Endothelial cell of umbilical vein (primary cell): ENCODE measurements around the gene NRG3. TPM values are rescaled to one million over a fixed set of nuclear protein-coding genes. Genes with fewer than 3 reads are reported as not detected.

Experiments
- BruUV-seq: library from RNA; stranded (reverse); fragments of 400-500 nt; replicated peaks from 2 replicates; lab custom pipeline; 2021; lab: Mats Ljungman, UMichigan
- CTCF ChIA-PET: fragments of 300-600, 350-600 bp; sonication (Branson Sonifier 250); formaldehyde crosslinking; loops from one replicate; lab custom pipeline; 2021; ENCODE audit warnings: antibody characterized with exemption, inconsistent platforms; lab: Charles Lee
- POLR2A ChIA-PET: fragments of 300-600, 350-600 bp; sonication (Branson Sonifier 250); formaldehyde crosslinking; loops from one replicate; lab custom pipeline; 2021; ENCODE audit warnings: antibody characterized with exemption, inconsistent platforms; lab: Charles Lee
- DNase-seq: peaks from one replicate; pipeline ENCODE4 v3.0.0-alpha.2; 2011; ENCODE audit warnings: low read depth, low spot score
- FAIRE-seq: peaks from 2 replicates; lab custom pipeline; 2011; peaks lifted over from hg19 to GRCh38; lab: Jason Lieb, UNC
- H2AFZ ChIP-seq: 2 replicates; pipeline ENCODE4 v1.6.0; 2012; ENCODE audit warnings: low read depth, low read length, control low read depth, inconsistent platforms
- H3K27ac ChIP-seq: 2 replicates; pipeline ENCODE4 v1.5.1; 2011; ENCODE audit warnings: low read depth, mild to moderate bottlenecking, control low read depth, low read length, moderate library complexity; ENCODE audit not compliant: insufficient read depth
- H3K27me3 ChIP-seq, 2 experiments: 2 replicates each; pipeline versions ENCODE4 v1.6.0 to v1.6.1; 2011; ENCODE audit warnings: low read length in 2 of 2, mixed read lengths in 1 of 2; ENCODE audit not compliant: control insufficient read depth in 2 of 2, insufficient read depth in 2 of 2
- H3K36me3 ChIP-seq, 2 experiments: 2 replicates in 1 of 2; 3 replicates in 1 of 2; pipeline ENCODE4 v1.5.1; 2011; ENCODE audit warnings: low read length in 2 of 2, mild to moderate bottlenecking in 1 of 2, moderate library complexity in 1 of 2; ENCODE audit not compliant: control insufficient read depth in 2 of 2, insufficient read depth in 2 of 2; ENCODE audit errors: extremely low read depth in 1 of 2
- H3K4me1 ChIP-seq: 3 replicates; pipeline ENCODE4 v1.5.1; 2011; ENCODE audit warnings: mild to moderate bottlenecking, low read length; ENCODE audit not compliant: control insufficient read depth, insufficient read depth; ENCODE audit errors: extremely low read depth
- H3K4me2 ChIP-seq: 2 replicates; pipeline ENCODE4 v1.6.1; 2011; ENCODE audit warnings: low read length, control low read depth, mixed read lengths; ENCODE audit not compliant: insufficient read depth
- H3K4me3 ChIP-seq, 3 experiments: fragments of 200-600 bp in 1 of 3; sonication (generic), shearing (Covaris generic) in 1 of 3; replicated peaks in 1 of 3; 2 replicates each; pipeline ENCODE4 v1.5.1; 2011 to 2016; ENCODE audit warnings: control low read depth in 3 of 3, low read length in 3 of 3, mild to moderate bottlenecking in 2 of 3, inconsistent platforms in 1 of 3, low read depth in 1 of 3, moderate library complexity in 1 of 3; ENCODE audit not compliant: insufficient read depth in 1 of 3
- H3K79me2 ChIP-seq: 2 replicates; pipeline ENCODE4 v1.6.0; 2012; ENCODE audit warnings: low read length, inconsistent platforms; ENCODE audit not compliant: control insufficient read depth, insufficient read depth
- H3K9ac ChIP-seq: replicated peaks from 2 replicates; pipeline ENCODE3; 2011; ENCODE audit warnings: low read length, control low read depth; ENCODE audit not compliant: insufficient read depth; ENCODE audit errors: extremely low read depth
- H3K9me1 ChIP-seq: replicated peaks from 3 replicates; pipeline ENCODE4 v1.6.0; 2011; ENCODE audit warnings: mild to moderate bottlenecking, low read length; ENCODE audit not compliant: control insufficient read depth, insufficient read depth; ENCODE audit errors: extremely low read depth
- H3K9me3 ChIP-seq: replicated peaks from 2 replicates; pipeline ENCODE4 v1.5.1; 2012; ENCODE audit warnings: low read length, inconsistent platforms; ENCODE audit not compliant: control insufficient read depth, insufficient read depth
- H4K20me1 ChIP-seq: replicated peaks from 2 replicates; pipeline ENCODE3; 2011; ENCODE audit warnings: mild to moderate bottlenecking, low read length; ENCODE audit not compliant: control insufficient read depth, insufficient read depth; ENCODE audit errors: extremely low read depth
- FOS ChIP-seq: IDR thresholded peaks from 2 replicates; pipeline ENCODE4 v1.6.1; 2011; ENCODE audit warnings: mild to moderate bottlenecking, low read length, moderate library complexity, borderline replicate concordance; ENCODE audit not compliant: insufficient read depth
- JUN ChIP-seq: IDR thresholded peaks from 2 replicates; pipeline ENCODE4 v1.6.1; 2011; ENCODE audit warnings: borderline replicate concordance, low read depth; ENCODE audit not compliant: insufficient read length, insufficient read depth
- MYC ChIP-seq: IDR thresholded peaks from one replicate; pipeline ENCODE4 v1.6.1; 2011; ENCODE audit warnings: mild to moderate bottlenecking, low read depth, low read length
- dilution Hi-C: fragments of 300-500 bp; cut with MboI; formaldehyde crosslinking; loops from one replicate; pipeline ENCODE4 v1.15.0; 2019; ENCODE audit warnings: low sequenced_read_pairs; ENCODE audit not compliant: extremely low pct_ligation_motif_present
- intact Hi-C: fragments of 100-400 bp; cut with micrococcal nuclease; formaldehyde crosslinking; loops from one replicate; pipeline ENCODE4 v1.10.0; 2022
- polyA plus RNA-seq, 4 experiments: library from polyadenylated mRNA; depleted of rRNA in 3 of 4; stranded (reverse) in 3 of 4; unstranded in 1 of 4; fragments of >200 nt; gene quantifications; 2 replicates each; pipeline versions ENCODE4 v1.2.1 to v1.2.3, GENCODE V29; 2011 to 2012; ENCODE audit warnings: missing spikeins in 1 of 4
- total RNA-seq: library from RNA; stranded (reverse); gene quantifications from 2 replicates; pipeline ENCODE4 v1.2.3, GENCODE V29; 2021
- TF ChIP-seq, protein P1 (sequence below), 2 donors: IDR thresholded peaks; 1 replicate in 1 of 2; 2 replicates in 1 of 2; pipeline ENCODE4 v1.5.1; 2011; ENCODE audit warnings: low read length in 2 of 2, mild to moderate bottlenecking in 2 of 2, moderate library complexity in 2 of 2, control low read depth in 1 of 2, inconsistent platforms in 1 of 2, low read depth in 1 of 2; ENCODE audit not compliant: insufficient read depth in 1 of 2; ENCODE audit errors: extremely low read depth in 1 of 2

The NRG3 gene
- total and polyA plus RNA-seq, 2 donors (not counting 3 experiments of a cell fraction or from before 2014, with no cell fraction given) = 1.9 to 3.9 TPM

DNA sequence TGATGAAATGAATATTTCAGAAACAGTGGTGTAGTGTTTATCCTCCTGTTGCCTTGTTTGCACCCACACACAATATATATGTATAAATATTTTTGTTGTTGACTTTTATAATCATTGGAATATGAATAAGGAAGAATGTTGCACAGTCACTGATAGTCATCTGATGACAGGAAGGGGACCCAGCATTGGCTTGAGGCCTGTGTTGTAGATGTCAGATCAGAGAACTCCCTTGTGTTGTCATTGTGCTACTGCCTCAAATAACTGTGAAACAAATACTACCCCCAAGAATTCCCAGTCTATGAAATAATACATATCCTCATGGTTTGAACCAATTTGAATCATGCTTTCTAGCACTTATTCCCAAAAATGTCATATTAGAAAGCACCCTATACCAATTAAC is 84.0 kb downstream of the NRG3 start:
- no TSS peak for BruUV-seq
- FAIRE-seq (no peak), DNase-seq (no peak)
- dilution Hi-C loops (no loop called here), intact Hi-C loops (loop anchor here (2.0 kb wide), 1 partner anchor 82 kb away; no protein-coding TSS in a partner anchor)
- Histone ChIP-seq H3K79me2 (no peaks in the 10 kb centered on the region), H4K20me1 (no peaks in the 10 kb centered on the region), H3K9me3 (no peaks in the 10 kb centered on the region), H2AFZ (no peak overlapping the region), H3K27me3 (no peaks in the 10 kb centered on the region), H3K4me3 (no peak overlapping the region), H3K4me2 (no peak overlapping the region), H3K4me1 (peaks cover 49% of the 10 kb centered on the region), H3K9me1 (no peaks in the 10 kb centered on the region), H3K36me3 (no peaks in the 10 kb centered on the region), H3K9ac (no peak overlapping the region), H3K27ac (peak overlapping the region; percentile 75)
- TF ChIP-seq MYC (no peak), FOS (peak; percentile 15)
- ChIA-PET CTCF (no interaction called here), POLR2A (no interaction called here)

GRCh38 chr10:81961451-81962184 is 86.6 kb downstream of the NRG3 start:
- H3K27me3 ChIP-seq = no peaks in the 10 kb centered on the region
- H3K4me3 ChIP-seq = peak overlapping the region in 1 of 3 experiments; percentile 13
- no peaks in the 10 kb centered on the region for H3K9me1 ChIP-seq
- H4K20me1 ChIP-seq = no peaks in the 10 kb centered on the region
- FAIRE-seq = no peak
- peaks cover 52% of the 10 kb centered on the region for H3K4me1 ChIP-seq
- H3K27ac ChIP-seq = peak overlapping the region; percentile 45
- intact Hi-C loops (no loop called here), dilution Hi-C loops (no loop called here)
- ChIA-PET CTCF (no interaction called here), POLR2A (no interaction called here)
- no TSS peak for BruUV-seq
- no peaks in the 10 kb centered on the region for H3K9me3 ChIP-seq
- H2AFZ ChIP-seq = no peak overlapping the region
- peak overlapping the region; percentile 59 for H3K4me2 ChIP-seq
- no peaks in the 10 kb centered on the region for H3K36me3 ChIP-seq
- no peaks in the 10 kb centered on the region for H3K79me2 ChIP-seq
- no peak overlapping the region for H3K9ac ChIP-seq
- TF ChIP-seq, protein P1, sequence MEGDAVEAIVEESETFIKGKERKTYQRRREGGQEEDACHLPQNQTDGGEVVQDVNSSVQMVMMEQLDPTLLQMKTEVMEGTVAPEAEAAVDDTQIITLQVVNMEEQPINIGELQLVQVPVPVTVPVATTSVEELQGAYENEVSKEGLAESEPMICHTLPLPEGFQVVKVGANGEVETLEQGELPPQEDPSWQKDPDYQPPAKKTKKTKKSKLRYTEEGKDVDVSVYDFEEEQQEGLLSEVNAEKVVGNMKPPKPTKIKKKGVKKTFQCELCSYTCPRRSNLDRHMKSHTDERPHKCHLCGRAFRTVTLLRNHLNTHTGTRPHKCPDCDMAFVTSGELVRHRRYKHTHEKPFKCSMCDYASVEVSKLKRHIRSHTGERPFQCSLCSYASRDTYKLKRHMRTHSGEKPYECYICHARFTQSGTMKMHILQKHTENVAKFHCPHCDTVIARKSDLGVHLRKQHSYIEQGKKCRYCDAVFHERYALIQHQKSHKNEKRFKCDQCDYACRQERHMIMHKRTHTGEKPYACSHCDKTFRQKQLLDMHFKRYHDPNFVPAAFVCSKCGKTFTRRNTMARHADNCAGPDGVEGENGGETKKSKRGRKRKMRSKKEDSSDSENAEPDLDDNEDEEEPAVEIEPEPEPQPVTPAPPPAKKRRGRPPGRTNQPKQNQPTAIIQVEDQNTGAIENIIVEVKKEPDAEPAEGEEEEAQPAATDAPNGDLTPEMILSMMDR (IDR thresholded peaks at IDR 0.05; ENCODE audit: extremely low read depth in 1 of 2, insufficient read depth in 1 of 2, low read depth in 1 of 2, low read length in 2 of 2) = no peak
- peak; percentile 13 for TF ChIP-seq JUN
- DNase-seq = peak; percentile 73
